Activated CD8-positive, alpha-beta T cell treated with anti-CD3 and anti-CD28 coated beads, Interleukin-2, amount 10 ng/mL, durations not matched to agents 7 days and 5 days (primary cell): Measurements from ENCODE around the gene IFI44. TPM values are rescaled to one million over a fixed set of nuclear protein-coding genes. Genes with fewer than 3 reads are reported as not detected.
A peak's percentile ranks its signal among the peaks of the same experiment; 100 is the strongest.

Source experiments
- ATAC-seq: fragments of 150-1000 bp; cut with Tn5 transposase; one replicate; pipeline ENCODE4 v1.10.0; 2021; ENCODE audit warnings: moderate library complexity
- CTCF ChIA-PET: fragments of 350-600 bp; sonication (Branson Sonifier 250); formaldehyde crosslinking; loops from one replicate; lab custom pipeline; 2021; ENCODE audit warnings: antibody characterized with exemption; lab: Charles Lee
- POLR2A ChIA-PET: fragments of 350-600 bp; sonication (Branson Sonifier 250); formaldehyde crosslinking; loops from one replicate; lab custom pipeline; 2021; ENCODE audit warnings: antibody characterized with exemption; lab: Charles Lee
- DNase-seq: peaks from one replicate; pipeline ENCODE4 v3.0.0-alpha.2; 2020
- H3K27ac Mint-ChIP-seq: one replicate; pipeline ENCODE4 v1.8.0; 2021; ENCODE audit warnings: mild to moderate bottlenecking, mixed read lengths
- H3K27me3 Mint-ChIP-seq: one replicate; pipeline ENCODE4 v1.8.0; 2021; ENCODE audit warnings: low read depth, mixed read lengths
- H3K36me3 Mint-ChIP-seq: one replicate; pipeline ENCODE4 v1.8.0; 2021; ENCODE audit warnings: low read depth, mixed read lengths
- H3K4me1 Mint-ChIP-seq: one replicate; pipeline ENCODE4 v1.8.0; 2021; ENCODE audit warnings: low read depth, mixed read lengths
- H3K4me3 Mint-ChIP-seq: one replicate; pipeline ENCODE4 v1.8.0; 2021; ENCODE audit warnings: mild to moderate bottlenecking, mixed read lengths
- H3K9me3 Mint-ChIP-seq: one replicate; pipeline ENCODE4 v1.8.0; 2022; ENCODE audit warnings: mixed read lengths; ENCODE audit not compliant: insufficient read depth
- total RNA-seq, 2 experiments: library from RNA; stranded (reverse); gene quantifications; one replicate each; pipeline ENCODE4 v1.2.3, GENCODE V29; 2021

IFI44 gene
- total RNA-seq, 2 experiments from 2014 or later: 158 to 165 TPM

DNA sequence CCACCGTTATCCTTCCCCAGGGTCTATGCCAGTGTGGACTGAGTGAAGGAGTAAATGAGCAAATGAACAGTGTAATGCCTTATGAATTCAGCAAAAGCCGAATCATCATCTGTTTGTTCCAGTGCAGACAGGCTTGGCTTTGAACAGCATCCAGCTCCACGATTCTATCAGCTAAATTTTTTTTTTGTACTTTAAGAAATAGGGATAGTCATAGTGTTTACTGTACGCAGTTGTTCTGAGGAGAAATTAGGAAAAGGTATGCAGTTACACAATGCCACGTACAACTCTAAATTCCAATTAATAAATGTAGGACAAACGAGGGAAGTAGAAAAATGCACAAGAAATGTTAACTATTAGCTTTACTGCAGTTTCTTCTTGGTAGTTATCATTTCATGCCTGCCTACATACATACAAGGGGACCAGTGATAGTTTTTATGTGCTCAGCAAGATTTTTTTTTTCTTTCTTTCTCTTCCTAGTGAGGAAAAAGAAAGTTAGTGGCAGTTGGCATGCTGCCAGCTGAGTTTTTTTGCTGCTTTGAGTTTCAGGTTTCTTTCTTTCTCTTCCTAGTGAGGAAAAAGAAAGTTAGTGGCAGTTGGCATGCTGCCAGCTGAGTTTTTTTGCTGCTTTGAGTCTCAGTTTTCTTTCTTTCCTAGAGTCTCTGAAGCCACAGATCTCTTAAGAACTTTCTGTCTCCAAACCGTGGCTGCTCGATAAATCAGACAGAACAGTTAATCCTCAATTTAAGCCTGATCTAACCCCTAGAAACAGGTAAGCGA, 29.6 kb upstream of the IFI44 start, which contains the start of gene IFI44L:
Gene IFI44L, plus strand, starts transcription at position 646 of the 777 bp plus-strand sequence. CDS start 7,468 bp downstream, outside the sequence.
- Mint-ChIP-seq H3K4me1 (peaks cover 55% of the 10 kb centered on the region), H3K27ac (peak within 1 kb of the TSS; percentile 93), H3K9me3 (no peaks in the 10 kb centered on the region), H3K27me3 (peaks cover 7% of the 10 kb centered on the region), H3K4me3 (peak within 1 kb of the TSS; percentile 85), H3K36me3 (peaks cover 39% of the 10 kb centered on the region)
- DNase-seq (peak; percentile 78), ATAC-seq (peak; percentile 46)
- ChIA-PET POLR2A (interaction anchor here (0.7 to 5.2 kb wide), 15 partner anchors 8 to 644 kb away, joined by 3 to 33 read pairs (median 8); partner anchors contain the start of genes DNAJB4, FUBP1 and IFI44), CTCF (interaction anchor here (0.6 to 2.8 kb wide), 16 partner anchors 12 to 615 kb away, joined by 3 to 18 read pairs (median 5); partner anchors contain the start of genes DNAJB4 and IFI44)

DNA sequence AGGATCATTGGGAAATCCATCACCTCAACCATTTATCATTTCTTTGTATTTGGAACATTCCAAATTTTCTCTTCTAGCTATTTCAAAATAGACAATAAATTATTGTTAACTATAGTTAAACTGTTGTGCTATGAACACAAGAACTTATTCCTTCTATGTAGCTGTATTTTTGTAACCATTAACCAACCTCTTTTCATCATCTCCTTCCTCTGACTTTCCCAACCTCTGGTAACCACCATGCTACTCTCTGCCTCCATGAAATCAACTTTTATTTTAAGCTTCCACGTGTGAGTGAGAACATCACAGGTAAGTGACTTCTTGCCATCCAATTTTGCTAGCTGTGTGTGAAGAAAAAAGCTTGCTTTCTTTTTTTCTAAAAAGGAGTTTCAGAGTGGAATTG, 29.0 kb upstream of the IFI44 start:
- CTCF ChIA-PET: interaction anchor here (0.6 to 2.8 kb wide), 13 partner anchors 8 to 615 kb away, joined by 3 to 18 read pairs (median 5); partner anchors contain the start of genes DNAJB4 and IFI44
- Mint-ChIP-seq H3K27me3 (peaks cover 3% of the 10 kb centered on the region), H3K9me3 (no peaks in the 10 kb centered on the region), H3K36me3 (peaks cover 44% of the 10 kb centered on the region), H3K4me3 (peak overlapping the region; percentile 85), H3K27ac (peak overlapping the region; percentile 93), H3K4me1 (peaks cover 60% of the 10 kb centered on the region)
- ATAC-seq: no peak
- no peak for DNase-seq
- POLR2A ChIA-PET: interaction anchor here (0.9 to 5.2 kb wide), 10 partner anchors 18 to 642 kb away, joined by 3 to 33 read pairs (median 10); partner anchors contain the start of genes DNAJB4, FUBP1 and IFI44

DNA sequence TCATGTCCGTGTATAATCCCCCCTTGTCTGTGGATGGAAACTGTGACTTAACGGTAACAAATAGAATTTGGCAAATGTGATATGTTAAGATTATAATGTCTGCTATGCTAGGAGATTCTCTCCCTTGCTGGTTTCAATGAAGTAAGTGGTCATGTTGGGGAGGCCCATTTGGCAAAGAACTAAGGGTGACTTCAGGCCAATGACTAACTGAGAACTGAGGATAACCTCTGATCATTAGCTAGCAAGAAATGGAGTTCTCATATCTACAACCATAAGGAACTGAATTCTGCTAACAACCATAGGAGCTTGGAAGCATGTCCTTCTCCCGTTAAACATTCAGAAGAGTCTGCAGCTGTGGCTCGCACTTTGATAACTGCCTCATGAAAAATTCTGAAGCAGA, 27.1 kb upstream of the IFI44 start:
- H3K4me3 Mint-ChIP-seq: peak overlapping the region; percentile 85
- DNase-seq (no peak), ATAC-seq (peak; percentile 10)
- ChIA-PET CTCF (interaction anchor here (0.8 to 2.9 kb wide), 5 partner anchors 25 to 56 kb away, joined by 4 to 11 read pairs (median 10); partner anchors contain the start of gene IFI44), POLR2A (interaction anchor here (0.7 to 5.2 kb wide), 5 partner anchors 27 to 644 kb away, joined by 4 to 33 read pairs (median 12); partner anchors contain the start of genes FUBP1 and IFI44)
- peaks cover 57% of the 10 kb centered on the region for H3K4me1 Mint-ChIP-seq
- peaks cover 57% of the 10 kb centered on the region for H3K36me3 Mint-ChIP-seq
- no peaks in the 10 kb centered on the region for H3K27me3 Mint-ChIP-seq
- no peaks in the 10 kb centered on the region for H3K9me3 Mint-ChIP-seq
- H3K27ac Mint-ChIP-seq: peak overlapping the region; percentile 92

DNA sequence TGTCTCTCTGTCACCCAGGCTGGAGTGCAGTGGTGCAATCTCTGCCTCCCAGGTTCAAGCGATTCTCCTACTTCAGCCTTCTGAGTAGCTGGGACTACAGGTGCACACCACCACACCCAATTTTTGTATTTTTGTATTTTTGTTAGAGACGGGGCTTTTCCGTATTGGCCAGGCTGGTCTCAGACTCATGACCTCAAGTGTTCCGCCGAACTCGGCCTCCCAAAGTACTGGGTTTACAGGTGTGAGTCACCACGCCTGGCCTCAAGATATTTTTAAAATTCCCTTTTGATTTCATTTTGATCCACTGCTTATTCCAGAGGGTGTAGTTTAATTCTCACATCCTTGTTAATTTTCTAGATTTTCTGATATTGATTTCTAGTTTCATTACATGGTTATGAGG, 25.6 kb upstream of the IFI44 start:
- Mint-ChIP-seq H3K27ac (peak overlapping the region; percentile 74), H3K27me3 (no peaks in the 10 kb centered on the region), H3K4me1 (peaks cover 58% of the 10 kb centered on the region), H3K4me3 (peak overlapping the region; percentile 85), H3K9me3 (no peaks in the 10 kb centered on the region), H3K36me3 (peaks cover 71% of the 10 kb centered on the region)
- CTCF ChIA-PET: interaction anchor here (1.0 to 2.9 kb wide), 4 partner anchors 22 to 54 kb away, joined by 3 to 11 read pairs (median 8); partner anchors contain the start of gene IFI44
- ATAC-seq (no peak), DNase-seq (no peak)
- POLR2A ChIA-PET: interaction anchor here (0.7 to 2.5 kb wide), 4 partner anchors 19 to 27 kb away, joined by 3 to 18 read pairs (median 4); partner anchors contain the start of gene IFI44

DNA sequence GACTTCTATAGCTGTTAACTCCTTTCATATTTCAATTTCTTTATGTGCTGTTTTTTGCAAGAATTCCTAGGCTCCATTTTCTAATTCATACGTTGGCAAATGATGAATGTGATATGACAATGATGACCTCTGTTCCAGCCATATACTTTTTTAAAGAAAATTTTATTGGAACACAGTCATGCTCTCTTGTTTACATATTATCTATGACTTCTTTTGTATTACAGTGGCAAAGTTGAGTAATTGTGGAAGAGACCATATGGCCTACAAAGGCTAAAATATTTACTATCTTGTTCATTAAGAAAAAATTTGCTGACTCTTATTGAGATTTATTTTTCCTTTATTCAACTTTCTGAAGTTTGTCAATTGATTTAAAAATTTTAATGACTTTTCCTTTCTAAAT, 22.3 kb upstream of the IFI44 start:
- CTCF ChIA-PET: interaction anchor here (1.2 to 2.1 kb wide), 2 partner anchors 10 to 19 kb away, joined by 5 to 14 read pairs; no protein-coding TSS in a partner anchor
- Mint-ChIP-seq H3K27ac (no peak overlapping the region), H3K4me3 (peak overlapping the region; percentile 66), H3K4me1 (peaks cover 59% of the 10 kb centered on the region), H3K27me3 (no peaks in the 10 kb centered on the region), H3K36me3 (peaks cover 80% of the 10 kb centered on the region), H3K9me3 (no peaks in the 10 kb centered on the region)
- POLR2A ChIA-PET: interaction anchor here (0.7 to 1.4 kb wide), 3 partner anchors 22 to 109 kb away, joined by 3 to 5 read pairs (median 4); partner anchors contain the start of gene IFI44
- ATAC-seq (no peak), DNase-seq (no peak)

DNA sequence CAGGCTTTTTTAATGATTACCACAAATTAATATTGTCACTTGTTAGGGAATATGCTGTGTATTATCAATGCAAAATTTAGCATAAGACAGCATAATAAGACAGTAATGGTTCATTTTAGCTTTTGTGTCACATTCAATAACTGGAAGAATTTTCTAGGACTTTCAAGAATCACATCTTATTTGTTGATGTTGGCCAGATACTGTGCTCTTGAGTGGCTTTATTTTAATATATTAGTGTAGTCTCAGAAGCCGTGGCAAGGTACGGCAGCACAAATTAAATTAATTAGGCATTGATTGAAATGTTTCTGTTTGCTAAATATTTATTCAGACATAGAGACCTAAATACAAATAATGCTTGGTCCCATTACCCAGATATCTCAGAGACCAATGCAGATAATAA, 19.0 kb upstream of the IFI44 start:
- Mint-ChIP-seq H3K4me3 (no peak overlapping the region), H3K4me1 (peaks cover 47% of the 10 kb centered on the region), H3K27ac (no peak overlapping the region), H3K36me3 (peaks cover 76% of the 10 kb centered on the region), H3K27me3 (no peaks in the 10 kb centered on the region), H3K9me3 (no peaks in the 10 kb centered on the region)
- ATAC-seq: no peak
- DNase-seq: no peak
- ChIA-PET POLR2A (no interaction called here), CTCF (no interaction called here)

DNA sequence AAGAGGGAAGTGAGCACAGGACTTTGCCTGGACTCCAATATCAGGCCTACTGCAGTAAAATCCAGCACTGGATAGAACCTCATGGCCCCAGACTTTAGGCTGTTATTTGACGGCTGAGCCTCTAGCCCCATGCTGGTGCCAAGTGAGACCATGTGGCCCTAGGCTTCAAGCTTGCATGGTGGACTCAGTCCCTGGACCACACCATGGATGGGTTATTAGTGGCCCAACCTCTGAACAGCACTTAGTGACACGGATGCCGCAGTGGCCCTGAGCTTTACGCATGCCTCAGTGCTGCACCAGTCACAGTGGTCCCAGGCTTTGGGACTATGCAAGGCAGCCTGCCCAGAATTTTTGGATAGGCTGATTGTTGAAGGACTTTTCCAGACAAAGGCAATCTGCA, 16.4 kb upstream of the IFI44 start:
- no peaks in the 10 kb centered on the region for H3K27me3 Mint-ChIP-seq
- H3K9me3 Mint-ChIP-seq: no peaks in the 10 kb centered on the region
- ATAC-seq (no peak), DNase-seq (no peak)
- peaks cover 79% of the 10 kb centered on the region for H3K36me3 Mint-ChIP-seq
- POLR2A ChIA-PET: interaction anchor here (0.6 to 1.4 kb wide), 2 partner anchors 10 to 22 kb away, joined by 3 read pairs; no protein-coding TSS in a partner anchor
- no peak overlapping the region for H3K4me3 Mint-ChIP-seq
- H3K27ac Mint-ChIP-seq: no peak overlapping the region
- peaks cover 43% of the 10 kb centered on the region for H3K4me1 Mint-ChIP-seq
- CTCF ChIA-PET: no interaction called here

DNA sequence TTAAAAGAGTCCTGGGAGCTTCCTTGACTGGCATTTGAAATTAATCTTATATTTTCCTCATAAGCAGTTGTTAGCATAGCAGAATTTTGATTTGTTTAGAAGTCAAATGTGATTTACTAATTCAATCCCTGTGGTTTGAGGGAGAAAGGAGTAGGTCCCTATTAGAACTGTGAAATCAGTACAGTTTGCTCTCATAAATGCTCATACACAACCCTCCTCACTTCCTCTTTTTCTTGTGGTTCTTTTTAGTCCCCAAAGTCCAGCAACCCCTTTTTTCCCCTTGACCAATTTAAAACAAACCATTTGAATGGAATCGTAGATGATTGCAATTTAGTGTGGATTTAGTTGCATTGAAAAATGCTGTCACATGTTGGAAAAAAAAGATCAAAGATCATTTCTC, 9.2 kb upstream of the IFI44 start:
- POLR2A ChIA-PET: no interaction called here
- H3K4me1 Mint-ChIP-seq: peaks cover 68% of the 10 kb centered on the region
- no peak overlapping the region for H3K27ac Mint-ChIP-seq
- CTCF ChIA-PET: interaction anchor here (1.2 kb wide), 1 partner anchor 11 kb away, joined by 3 read pairs; no protein-coding TSS in a partner anchor
- H3K9me3 Mint-ChIP-seq: peaks cover 19% of the 10 kb centered on the region
- peaks cover 96% of the 10 kb centered on the region for H3K36me3 Mint-ChIP-seq
- ATAC-seq: no peak
- no peaks in the 10 kb centered on the region for H3K27me3 Mint-ChIP-seq
- DNase-seq: no peak
- no peak overlapping the region for H3K4me3 Mint-ChIP-seq

DNA sequence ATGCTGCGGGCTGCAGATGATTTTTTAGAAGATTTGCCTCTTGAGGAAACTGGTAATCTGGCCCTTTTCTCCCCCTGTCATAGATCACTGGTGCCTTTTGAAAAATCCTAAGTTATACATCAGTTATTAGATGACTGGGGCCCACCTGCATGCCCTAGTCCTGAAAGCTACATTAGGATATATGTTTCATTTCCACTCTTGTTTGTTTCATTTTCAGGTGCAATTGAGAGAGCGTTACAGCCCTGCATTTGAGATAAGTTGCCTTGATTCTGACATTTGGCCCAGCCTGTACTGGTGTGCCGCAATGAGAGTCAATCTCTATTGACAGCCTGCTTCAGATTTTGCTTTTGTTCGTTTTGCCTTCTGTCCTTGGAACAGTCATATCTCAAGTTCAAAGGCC, 8.1 kb upstream of the IFI44 start:
- H3K4me1 Mint-ChIP-seq: peaks cover 73% of the 10 kb centered on the region
- H3K27me3 Mint-ChIP-seq: no peaks in the 10 kb centered on the region
- CTCF ChIA-PET: interaction anchor here (1.0 kb wide), 1 partner anchor 21 kb away, joined by 3 read pairs; the partner anchor contains the start of gene IFI44L

DNA sequence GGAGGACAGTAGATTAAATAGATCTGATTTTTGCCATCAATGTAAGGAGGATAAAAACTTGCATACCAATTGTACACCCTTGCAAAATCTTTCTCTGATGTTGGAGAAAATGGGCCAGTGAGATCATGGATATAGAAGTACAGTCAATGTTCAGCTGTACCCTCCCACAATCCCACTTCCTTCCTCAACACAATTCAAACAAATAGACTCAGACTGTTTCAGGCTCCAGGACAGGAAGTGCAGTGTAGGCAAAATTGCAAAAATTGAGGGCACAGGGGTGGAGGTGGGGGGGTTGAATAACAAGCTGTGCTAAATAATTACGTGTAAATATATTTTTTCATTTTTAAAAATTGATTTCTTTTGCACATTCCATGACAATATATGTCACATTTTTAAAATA, 3.9 kb upstream of the IFI44 start:
- H3K27ac Mint-ChIP-seq: peak overlapping the region; percentile 82
- H3K4me3 Mint-ChIP-seq: peak overlapping the region; percentile 44
- peak; percentile 41 for DNase-seq
- ChIA-PET CTCF (interaction anchor here (0.9 to 1.1 kb wide), 2 partner anchors 17 to 22 kb away, joined by 3 to 4 read pairs; no protein-coding TSS in a partner anchor), POLR2A (interaction anchor here (1.1 to 2.2 kb wide), 3 partner anchors 20 to 25 kb away, joined by 3 to 8 read pairs (median 4); partner anchors contain the start of gene IFI44L)
- H3K4me1 Mint-ChIP-seq: peaks cover 69% of the 10 kb centered on the region
- peaks cover 88% of the 10 kb centered on the region for H3K36me3 Mint-ChIP-seq
- peak; percentile 41 for ATAC-seq
- H3K9me3 Mint-ChIP-seq: peaks cover 24% of the 10 kb centered on the region
- H3K27me3 Mint-ChIP-seq: no peaks in the 10 kb centered on the region

More for the DNA sequence above, 8.1 kb upstream of the IFI44 start:
- no peak for DNase-seq
- POLR2A ChIA-PET: interaction anchor here (1.1 kb wide), 1 partner anchor 21 kb away, joined by 4 read pairs; the partner anchor contains the start of gene IFI44L
- ATAC-seq: no peak
- no peak overlapping the region for H3K4me3 Mint-ChIP-seq
- H3K27ac Mint-ChIP-seq: no peak overlapping the region
- H3K9me3 Mint-ChIP-seq: peaks cover 19% of the 10 kb centered on the region
- peaks cover 99% of the 10 kb centered on the region for H3K36me3 Mint-ChIP-seq

DNA sequence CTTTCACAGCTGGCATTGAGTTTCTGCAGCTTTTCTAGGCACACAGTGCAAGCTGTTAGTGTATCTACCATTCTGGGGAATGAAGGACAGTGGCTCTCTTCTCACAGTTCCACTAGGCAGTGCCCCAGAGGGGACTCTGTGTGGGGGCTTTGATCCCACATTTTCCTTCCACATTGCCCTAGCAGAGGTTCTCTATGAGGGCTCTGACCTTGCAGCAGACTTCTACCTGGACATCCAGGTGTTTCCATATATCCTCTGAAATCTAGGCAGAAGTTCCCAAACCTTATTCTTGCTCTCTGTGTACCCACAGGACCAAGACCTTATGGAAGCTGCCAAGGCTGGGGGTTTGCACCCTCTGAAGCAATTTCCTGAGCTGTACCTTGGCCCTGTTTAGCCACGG, 2.4 kb upstream of the IFI44 start:
- Mint-ChIP-seq H3K27ac (peak overlapping the region; percentile 43), H3K36me3 (peaks cover 87% of the 10 kb centered on the region), H3K4me1 (peaks cover 65% of the 10 kb centered on the region), H3K9me3 (peaks cover 23% of the 10 kb centered on the region), H3K27me3 (no peaks in the 10 kb centered on the region), H3K4me3 (no peak overlapping the region)
- CTCF ChIA-PET: interaction anchor here (1.6 kb wide), 2 partner anchors 25 to 30 kb away, joined by 4 read pairs; no protein-coding TSS in a partner anchor
- ATAC-seq: no peak
- POLR2A ChIA-PET: interaction anchor here (1.4 to 2.2 kb wide), 3 partner anchors 19 to 21 kb away, joined by 3 to 4 read pairs (median 3); no protein-coding TSS in a partner anchor
- DNase-seq: no peak
